ENCODE measurements around the gene GREB1.

The GREB1 gene

DNA sequence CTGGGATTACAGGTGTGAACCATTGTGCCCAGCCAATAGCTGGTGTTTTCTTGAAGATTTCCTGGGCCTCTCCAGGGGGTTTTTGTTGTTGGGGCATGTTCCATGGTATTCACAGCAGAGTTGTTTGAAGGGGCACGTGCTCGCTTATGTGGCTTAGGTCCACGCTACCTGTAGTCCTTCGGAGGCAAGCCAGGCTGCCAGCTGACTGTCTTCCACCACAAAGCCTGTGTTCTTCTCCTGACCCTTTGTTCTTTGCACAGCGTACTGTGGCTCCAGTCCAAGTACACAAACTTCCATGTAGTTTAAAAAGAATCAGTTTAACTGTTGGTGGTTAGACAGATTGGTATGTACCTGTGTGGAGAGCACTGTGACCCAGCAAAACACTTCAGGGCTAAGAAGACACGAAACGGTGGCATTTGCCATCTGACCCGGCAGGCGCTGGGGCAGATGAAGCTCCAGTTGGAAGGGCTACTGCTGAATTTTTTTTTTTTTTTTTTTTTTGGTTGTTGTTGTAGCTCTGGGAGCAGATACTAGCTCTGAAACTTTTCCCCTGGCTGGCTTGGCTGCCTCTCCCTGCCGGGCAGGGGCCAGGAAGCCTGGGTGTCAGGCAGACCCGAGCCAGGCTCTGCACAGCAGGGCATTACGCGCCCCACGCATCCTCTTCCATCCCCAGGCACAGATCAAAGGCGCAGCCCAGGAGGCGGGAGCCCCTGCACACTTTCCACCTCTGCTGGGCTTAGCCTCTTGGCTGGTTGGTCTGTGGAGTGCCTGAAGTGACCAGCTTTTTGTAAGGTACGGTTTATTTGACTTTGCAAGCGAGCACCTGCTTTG, 5.7 kb downstream of the GREB1 start:
- no peak for DNase-seq (ENCODE audit: low read depth)

DNA sequence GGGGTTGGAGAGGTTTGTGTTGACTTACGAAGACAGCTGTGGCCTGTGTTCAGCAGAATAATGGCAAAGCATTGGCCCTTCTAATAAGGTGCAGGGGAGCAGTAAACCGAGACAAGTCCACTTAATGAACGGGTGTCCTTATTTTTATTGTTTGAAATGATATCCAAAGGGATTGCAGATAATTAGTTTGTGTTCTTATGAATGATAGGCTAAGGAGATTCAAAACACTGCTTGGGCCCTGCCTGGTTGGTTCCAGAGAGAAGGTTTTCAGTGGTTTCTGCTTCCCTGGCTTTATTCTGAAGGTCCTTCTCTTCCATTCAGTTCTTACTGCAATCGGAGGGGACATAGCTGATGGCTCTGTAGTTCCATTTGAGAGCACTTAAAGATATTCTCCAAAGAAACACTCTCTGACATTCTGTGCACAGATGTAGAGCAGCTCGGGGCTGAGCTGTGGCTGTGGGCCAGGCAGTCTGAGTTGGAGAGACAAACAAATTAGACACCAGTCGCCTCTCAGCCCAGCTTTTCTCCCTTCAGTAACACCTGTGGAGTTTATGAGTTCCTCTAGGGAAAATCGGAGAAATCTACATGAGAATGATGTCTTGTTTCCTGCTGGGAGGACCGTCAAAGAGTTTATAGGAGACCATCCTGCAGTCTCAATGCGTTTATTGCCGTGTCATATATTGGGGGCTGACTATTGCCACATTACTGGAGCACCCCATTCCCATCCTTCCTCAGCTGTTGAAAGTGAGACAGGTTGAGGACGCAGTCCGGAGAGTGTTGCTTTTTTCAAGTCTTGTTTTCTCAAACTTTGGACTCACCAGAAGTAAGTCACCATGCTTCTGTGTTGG, 6.5 kb downstream of the GREB1 start:
- no peak for DNase-seq (ENCODE audit: low read depth)

DNA sequence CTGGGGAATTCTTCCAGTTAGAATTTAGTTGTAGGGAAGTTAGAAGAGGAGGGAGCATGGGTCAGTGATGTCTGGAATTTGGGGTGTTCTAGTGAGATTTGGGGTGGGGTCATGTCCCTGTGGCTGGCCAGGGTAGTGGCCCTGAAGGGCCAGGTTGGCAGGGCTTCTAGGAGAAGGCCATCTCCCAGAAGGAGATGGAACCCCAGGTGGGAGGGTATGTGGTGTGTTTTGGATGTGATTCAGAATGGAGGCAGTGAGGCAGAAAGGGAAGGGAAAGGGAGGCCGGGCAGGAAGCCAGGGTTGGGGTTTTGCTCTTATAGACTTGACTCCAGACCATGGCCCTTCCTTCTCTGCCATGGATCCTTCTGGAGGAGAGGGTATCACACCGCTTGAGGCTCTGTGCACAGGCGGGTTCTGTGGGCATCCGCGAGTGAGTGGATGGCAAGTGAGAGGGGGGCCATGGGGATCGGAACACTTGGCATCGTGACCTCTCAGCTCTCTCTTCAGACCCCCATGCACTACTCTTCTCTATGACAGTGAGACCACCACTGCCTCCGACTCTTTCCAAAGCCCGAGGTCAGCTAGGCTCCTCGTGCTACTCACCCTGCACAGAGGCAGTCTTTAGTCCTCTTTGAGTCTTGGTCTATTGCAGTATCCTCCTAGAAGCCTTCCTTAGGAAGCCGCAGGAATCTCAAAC, 7.3 kb downstream of the GREB1 start:
- no peak for DNase-seq (ENCODE audit: low read depth)

GRCh38 chr2:11541693-11542274, 7.9 kb downstream of the GREB1 start:
- DNase-seq (ENCODE audit: low read depth) = no peak

GRCh38 chr2:11542275-11542819, 8.5 kb downstream of the GREB1 start:
- DNase-seq (ENCODE audit: low read depth) = no peak

DNA sequence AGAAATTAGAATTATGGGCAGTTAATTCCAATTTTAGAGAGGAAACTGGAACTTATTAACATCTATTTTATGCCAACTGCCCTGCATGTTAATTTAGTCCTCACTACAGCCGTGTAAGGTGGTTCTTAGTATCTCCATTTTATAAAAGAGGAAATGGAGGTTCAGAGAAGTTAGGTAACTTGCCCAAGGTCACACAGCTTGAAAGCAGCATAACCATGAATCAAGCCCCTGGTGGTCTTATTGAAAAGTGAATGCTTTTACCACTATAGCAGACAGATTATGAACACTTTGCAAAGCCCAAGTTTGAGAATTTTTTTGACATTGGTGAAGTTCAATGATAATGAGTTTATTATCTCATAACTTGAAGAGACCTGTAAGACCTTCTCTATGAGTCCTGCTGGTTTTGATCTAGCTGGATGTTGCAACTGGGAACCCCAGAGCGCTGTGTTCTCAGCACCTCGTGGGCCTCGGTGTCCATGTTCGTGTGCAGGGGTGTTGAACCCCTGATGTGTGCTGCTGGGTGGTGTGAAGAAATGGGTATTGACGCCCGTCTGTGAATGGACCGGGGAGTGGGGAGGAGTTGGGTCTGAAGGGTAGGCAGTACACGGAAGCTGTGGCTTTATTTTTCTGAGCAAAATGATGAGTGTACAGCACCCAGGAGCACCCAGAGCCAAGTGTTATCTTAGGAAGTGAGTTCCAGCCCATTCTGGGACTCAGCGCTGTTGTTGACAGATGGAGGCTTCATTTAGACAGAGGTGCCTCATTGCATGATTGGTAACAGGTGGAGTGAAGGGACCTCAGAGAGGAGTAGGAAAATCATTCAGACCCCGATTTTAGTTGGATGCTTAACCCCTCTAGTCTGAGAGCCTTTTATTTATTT, 9.7 kb downstream of the GREB1 start:
- no peak for DNase-seq (ENCODE audit: low read depth)

- no peak for DNase-seq (ENCODE audit: low read depth)
Observed at GRCh38 chr2:11546072-11546471, 12.2 kb downstream of the GREB1 start.

- no peak for DNase-seq (ENCODE audit: low read depth)
Observed at GRCh38 chr2:11547912-11548497, 14.2 kb downstream of the GREB1 start.

DNA sequence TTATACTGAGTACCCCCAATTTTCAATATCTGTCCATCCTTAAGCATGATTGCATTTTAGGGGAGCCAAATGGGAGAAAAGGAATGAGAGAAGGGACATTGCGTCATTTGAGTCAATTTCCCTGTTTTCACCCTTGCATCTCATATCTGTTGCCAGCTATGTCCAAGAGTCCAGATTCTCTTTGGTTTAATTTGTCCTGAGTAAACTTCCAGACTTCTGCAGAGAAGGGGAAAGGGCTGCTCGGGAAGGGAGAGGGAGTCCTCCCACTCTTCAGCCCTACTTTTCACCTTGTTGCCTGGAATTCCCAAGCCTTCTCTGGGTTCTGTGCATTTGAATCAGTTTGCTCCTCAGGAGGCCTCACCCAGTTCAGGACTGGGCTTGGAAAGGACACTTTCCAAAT, 16.5 kb downstream of the GREB1 start:
- DNase-seq (ENCODE audit: low read depth) = no peak

DNA sequence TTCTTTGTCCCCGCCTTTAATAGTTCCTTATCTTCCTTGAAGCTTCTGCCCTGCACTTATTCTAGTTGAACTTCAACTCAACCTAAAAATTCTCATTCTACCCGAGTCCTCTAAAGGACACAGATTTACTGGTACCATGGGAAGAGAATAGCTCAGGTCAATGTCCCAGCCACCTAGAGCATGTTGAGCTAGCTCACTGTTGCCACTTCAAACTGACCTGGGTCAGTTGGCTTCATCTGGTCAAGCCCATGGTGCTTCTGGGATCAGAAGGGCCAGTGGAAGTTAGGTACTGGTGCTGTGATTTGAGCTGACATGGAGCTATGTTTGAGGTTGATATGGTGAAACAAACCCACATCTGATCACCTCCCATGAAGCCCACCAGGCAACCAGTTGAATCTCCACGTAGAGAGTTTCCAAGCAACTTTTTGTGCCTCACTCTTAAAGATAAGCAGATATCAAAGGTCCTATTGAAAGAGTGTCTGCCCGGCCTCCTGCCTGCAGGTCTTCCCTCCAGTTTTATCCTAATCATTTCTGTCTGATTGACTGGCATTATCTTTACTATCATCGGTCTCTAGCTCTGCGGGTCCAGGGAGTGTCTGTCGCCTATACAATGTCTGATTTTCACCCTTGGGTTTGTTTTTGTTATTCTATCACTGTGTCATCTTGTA, 17.2 kb downstream of the GREB1 start:
- no peak for DNase-seq (ENCODE audit: low read depth)

GRCh38 chr2:11551569-11552259, 17.9 kb downstream of the GREB1 start:
- DNase-seq (ENCODE audit: low read depth) = no peak

DNA sequence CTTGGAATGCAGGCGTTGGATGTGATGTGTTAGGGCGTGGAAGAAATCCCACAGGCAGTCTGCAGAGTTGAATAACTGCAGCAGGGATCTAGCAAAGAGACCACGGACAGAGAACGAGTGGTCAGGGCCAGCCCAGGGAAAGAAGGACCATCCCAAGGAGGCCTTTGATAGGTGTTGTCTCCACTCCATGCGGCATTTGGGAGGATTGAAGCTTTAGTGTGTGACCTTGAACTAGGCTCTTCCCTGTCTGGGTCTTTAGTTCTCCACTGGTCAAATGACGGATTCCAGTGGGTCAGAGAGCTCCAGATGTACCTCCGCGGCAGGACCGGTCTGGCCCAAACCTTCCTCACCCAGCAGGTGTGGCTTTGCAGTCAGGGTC, 18.4 kb downstream of the GREB1 start:
- no peak for DNase-seq (ENCODE audit: low read depth)

- DNase-seq (ENCODE audit: low read depth) = no peak
Observed at GRCh38 chr2:11553661-11554398, 20.0 kb downstream of the GREB1 start.

DNA sequence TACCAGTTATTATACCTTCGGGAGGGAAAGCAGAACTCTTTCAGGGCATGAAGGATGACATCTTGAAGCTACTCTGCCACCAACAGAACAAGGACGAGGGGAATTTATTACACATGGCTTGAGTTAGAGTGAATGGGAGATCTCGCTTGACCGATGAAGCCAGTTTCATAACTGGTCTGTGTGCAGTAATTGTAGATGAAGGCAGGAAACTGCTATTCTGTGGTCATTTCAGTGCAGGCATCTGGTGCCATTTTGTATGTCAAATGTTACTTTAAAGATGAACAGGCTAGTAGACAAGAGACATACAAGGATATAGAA, 20.5 kb downstream of the GREB1 start:
- no peak for DNase-seq (ENCODE audit: low read depth)

DNA sequence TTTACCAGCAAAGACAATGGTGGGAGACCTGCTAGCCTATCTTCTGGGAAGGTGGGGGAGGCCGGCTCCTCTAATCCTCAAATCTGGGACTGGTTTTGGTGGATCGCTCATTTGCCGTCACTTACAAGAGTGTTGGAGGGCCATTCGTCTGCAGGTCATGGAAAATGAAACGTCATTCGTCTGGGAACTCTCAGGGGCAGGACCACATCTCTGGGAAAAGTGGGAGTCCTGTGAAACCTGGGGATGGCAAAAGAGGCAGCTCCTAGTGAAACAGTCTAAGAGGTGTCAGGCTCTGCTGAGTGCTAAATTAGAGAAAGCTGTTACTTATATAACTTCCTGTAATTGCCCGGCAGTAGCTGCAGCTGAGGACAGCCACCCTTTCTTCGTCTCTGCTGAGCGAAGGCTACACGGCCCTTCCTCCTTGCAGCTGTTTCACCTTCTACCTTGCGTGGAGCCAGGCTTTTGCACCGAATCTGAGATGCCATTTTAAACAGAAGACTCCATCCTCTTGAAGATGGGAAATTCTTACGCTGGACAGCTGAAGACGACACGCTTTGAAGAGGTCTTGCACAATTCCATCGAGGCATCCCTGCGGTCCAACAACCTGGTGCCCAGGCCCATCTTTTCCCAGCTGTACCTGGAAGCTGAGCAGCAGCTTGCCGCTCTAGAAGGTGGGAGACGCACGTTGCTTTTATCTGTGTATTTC, 22.4 kb downstream of the GREB1 start:
- no peak for DNase-seq (ENCODE audit: low read depth)

DNA sequence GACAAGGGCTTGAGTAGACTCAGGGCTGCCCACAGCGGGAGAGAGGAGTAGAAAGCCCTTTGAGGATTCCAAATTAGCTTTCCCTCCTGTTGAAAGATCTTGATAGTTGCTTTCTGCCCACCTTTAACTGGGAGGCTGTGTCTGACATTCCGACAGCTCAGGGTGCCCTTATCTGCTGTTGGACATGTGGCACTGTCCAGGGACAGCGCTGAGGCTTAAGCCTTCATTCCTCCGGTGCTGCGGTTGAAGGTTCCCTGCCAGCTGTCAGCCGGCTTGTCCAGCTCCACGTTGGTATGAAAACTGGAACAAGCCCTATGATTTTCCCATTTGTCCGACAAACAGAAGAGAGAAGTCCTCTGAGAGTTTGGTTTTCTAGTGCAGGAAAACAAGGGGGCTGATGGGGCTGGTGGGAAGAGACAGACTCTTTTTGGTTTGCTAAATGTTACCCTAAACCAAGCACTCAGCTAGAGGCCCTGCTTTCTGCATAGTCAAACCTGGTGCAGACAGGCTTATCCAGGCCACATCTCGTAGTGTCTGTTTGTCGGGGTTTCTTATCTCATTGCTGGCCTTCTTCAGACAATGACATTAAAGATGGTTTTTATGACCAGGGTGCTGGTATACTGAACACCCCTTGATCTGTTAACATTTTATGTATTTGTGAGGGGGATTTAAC, 24.5 kb downstream of the GREB1 start:
- no peak for DNase-seq (ENCODE audit: low read depth)

DNA sequence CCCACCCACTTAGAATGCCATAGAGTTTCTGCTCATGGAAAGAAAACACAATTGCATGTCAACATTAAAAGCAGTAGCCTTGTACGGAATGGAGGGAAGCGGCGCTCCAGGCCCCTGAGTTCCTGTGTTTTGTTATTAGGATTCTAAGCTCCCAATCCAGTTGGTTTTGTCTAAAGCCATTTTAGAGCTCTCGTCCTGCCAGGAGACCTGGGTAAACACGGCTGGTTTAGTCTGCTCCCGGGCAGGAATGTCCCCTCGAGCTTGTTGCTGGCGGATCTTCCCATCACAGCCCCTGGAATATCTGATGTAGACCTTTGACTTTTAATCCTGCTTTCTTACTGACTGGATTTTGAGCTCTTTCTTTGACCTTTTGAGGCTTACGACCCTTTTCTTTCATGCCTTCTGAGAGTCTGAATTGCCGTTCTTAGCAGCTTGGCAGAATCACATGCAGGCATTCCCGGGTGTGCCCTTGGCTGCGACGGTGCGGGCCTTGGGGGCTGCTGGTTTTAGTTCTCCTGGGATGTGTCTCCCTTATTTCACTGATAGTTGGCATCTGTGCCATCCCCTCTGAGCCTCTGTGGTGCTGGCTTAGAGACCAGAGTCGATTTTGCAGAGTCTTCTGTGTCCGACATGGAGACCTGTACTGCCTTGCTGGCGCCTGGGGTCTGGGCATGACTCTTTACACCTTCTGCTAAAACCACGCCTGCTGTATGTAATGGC, 25.4 kb downstream of the GREB1 start:
- no peak for DNase-seq (ENCODE audit: low read depth)
